ENCODE results near the gene IRAK1.

GRCh38 chrX:153999359-154000037 lies 20.2 kb downstream of the IRAK1 start:
- no peak for TF ChIP-seq POLR2A (IDR thresholded peaks at IDR 0.05; ENCODE audit: low read depth, low read length)
- TF ChIP-seq CTCF (IDR thresholded peaks at IDR 0.05; ENCODE audit: extremely low read depth in 1 of 2, insufficient read depth in 1 of 2, low read depth in 1 of 2, low read length in 2 of 2) = no peak
- TF ChIP-seq JUN (IDR thresholded peaks at IDR 0.05; ENCODE audit: borderline replicate concordance, insufficient read depth, insufficient read length, low read depth) = no peak
- no peak for TF ChIP-seq POLR2AphosphoS5 (IDR thresholded peaks at IDR 0.05; ENCODE audit: insufficient read depth, low read depth, low read length)

Data from endothelial cell of umbilical vein (primary cell).